ENCODE results near the gene IGFN1. TPM values are rescaled to one million over a fixed set of nuclear protein-coding genes. Genes with fewer than 3 reads are reported as not detected.

Gene IGFN1
- total and polyA plus RNA-seq, 9 of the 15 experiments (the other 6 are each of a cell fraction or from before 2014, with no cell fraction given): 0.04 TPM; not detected in 8

GRCh38 chr1:201170533-201171062 lies 20.0 kb upstream of the IGFN1 start (continued):
- TF ChIP-seq RERE (CRISPR knock-in tag; IDR thresholded peaks at IDR 0.05; ENCODE audit: borderline replicate concordance) (no peak), TAF15 (IDR thresholded peaks at IDR 0.05; ENCODE audit: low read depth, low read length) (no peak), ZBTB7A (IDR thresholded peaks at IDR 0.05; ENCODE audit: borderline replicate concordance, control insufficient read depth, low read depth, low read length) (no peak), ZNF197 (CRISPR knock-in tag; IDR thresholded peaks at IDR 0.05; ENCODE audit: low read depth) (no peak), POLR3A (IDR thresholded peaks at IDR 0.05; ENCODE audit: borderline replicate concordance, extremely low read depth, insufficient read depth, insufficient read length) (no peak), ZNF318 (IDR thresholded peaks at IDR 0.05; ENCODE audit: borderline replicate concordance in 1 of 2, low read depth in 1 of 2) (peak in 1 of 2 experiments; percentile 82; a peak in 2 of 4 replicates)
- TF ChIP-seq, protein P1, sequence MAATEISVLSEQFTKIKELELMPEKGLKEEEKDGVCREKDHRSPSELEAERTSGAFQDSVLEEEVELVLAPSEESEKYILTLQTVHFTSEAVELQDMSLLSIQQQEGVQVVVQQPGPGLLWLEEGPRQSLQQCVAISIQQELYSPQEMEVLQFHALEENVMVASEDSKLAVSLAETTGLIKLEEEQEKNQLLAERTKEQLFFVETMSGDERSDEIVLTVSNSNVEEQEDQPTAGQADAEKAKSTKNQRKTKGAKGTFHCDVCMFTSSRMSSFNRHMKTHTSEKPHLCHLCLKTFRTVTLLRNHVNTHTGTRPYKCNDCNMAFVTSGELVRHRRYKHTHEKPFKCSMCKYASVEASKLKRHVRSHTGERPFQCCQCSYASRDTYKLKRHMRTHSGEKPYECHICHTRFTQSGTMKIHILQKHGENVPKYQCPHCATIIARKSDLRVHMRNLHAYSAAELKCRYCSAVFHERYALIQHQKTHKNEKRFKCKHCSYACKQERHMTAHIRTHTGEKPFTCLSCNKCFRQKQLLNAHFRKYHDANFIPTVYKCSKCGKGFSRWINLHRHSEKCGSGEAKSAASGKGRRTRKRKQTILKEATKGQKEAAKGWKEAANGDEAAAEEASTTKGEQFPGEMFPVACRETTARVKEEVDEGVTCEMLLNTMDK (IDR thresholded peaks at IDR 0.05; ENCODE audit: borderline replicate concordance, insufficient read depth, low read depth, low read length, poor library complexity, severe bottlenecking): peak; percentile 45
- TF ChIP-seq, protein P2, sequence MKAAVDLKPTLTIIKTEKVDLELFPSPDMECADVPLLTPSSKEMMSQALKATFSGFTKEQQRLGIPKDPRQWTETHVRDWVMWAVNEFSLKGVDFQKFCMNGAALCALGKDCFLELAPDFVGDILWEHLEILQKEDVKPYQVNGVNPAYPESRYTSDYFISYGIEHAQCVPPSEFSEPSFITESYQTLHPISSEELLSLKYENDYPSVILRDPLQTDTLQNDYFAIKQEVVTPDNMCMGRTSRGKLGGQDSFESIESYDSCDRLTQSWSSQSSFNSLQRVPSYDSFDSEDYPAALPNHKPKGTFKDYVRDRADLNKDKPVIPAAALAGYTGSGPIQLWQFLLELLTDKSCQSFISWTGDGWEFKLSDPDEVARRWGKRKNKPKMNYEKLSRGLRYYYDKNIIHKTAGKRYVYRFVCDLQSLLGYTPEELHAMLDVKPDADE (conservative IDR thresholded peaks at IDR 0.05; ENCODE audit: control insufficient read depth, low read depth, low read length): 0 out of 2 replicates have a peak, but pooled peaks have one; percentile 42

All from K562 (cell line).